ENCODE results near the gene ZNF652.

GRCh38 chr17:49287481-49287880 is 74.6 kb downstream of the ZNF652 start:
- no peak for TF ChIP-seq CTCF (conservative IDR thresholded peaks at IDR 0.05; ENCODE audit: low read length)
- TF ChIP-seq EZH2phosphoT487 (IDR thresholded peaks at IDR 0.05; ENCODE audit: borderline replicate concordance), result no peak

All from Loucy (cell line).